HG02798 (cell line): ENCODE data around the gene SLC25A26.
"Not testable (repeated sequence)": the region's sequence is repeated elsewhere in the genome, so short reads cannot be mapped to it uniquely, and the experiment has no call there.

ENCODE experiments used
- ATAC-seq: cut with Tn5 transposase; IDR thresholded peaks from one replicate; pipeline ENCODE4 v1.9.1; 2021; ENCODE audit warnings: mild to moderate bottlenecking; ENCODE audit not compliant: unreplicated experiment, poor library complexity

The SLC25A26 gene

GRCh38 chr3:66267031-66267430, 46.2 kb downstream of the SLC25A26 start:
- ATAC-seq = no peak

GRCh38 chr3:66267906-66268305, 47.1 kb downstream of the SLC25A26 start:
- no peak for ATAC-seq

- no peak for ATAC-seq
These were observed 48.1 kb downstream of the SLC25A26 start for GRCh38 chr3:66268864-66269263.

GRCh38 chr3:66269411-66269810, 48.6 kb downstream of the SLC25A26 start:
- ATAC-seq = no peak

DNA sequence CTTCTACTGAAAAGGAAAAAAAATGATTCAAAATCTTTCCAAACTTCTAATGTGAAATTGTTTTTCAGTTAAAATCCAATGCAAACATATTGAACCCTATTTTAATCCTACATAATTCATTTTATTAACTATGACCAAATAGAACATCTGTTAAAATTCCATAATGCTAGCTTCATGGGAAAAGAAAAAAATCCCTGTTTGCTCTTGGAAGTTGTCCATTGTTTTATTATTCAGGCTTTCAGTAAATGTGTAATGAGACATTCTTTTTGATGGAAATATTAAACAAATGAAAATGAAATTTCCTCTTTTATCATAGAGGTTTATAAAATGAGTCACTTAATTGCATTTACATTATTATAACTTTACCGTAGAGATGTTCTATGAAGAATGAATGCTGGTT, 49.5 kb downstream of the SLC25A26 start:
- no peak for ATAC-seq

GRCh38 chr3:66270701-66271100, 49.9 kb downstream of the SLC25A26 start:
- ATAC-seq = no peak

GRCh38 chr3:66271231-66271630, 50.4 kb downstream of the SLC25A26 start:
- no peak for ATAC-seq

- no peak for ATAC-seq
These were observed 51.2 kb downstream of the SLC25A26 start for GRCh38 chr3:66272016-66272415.

DNA sequence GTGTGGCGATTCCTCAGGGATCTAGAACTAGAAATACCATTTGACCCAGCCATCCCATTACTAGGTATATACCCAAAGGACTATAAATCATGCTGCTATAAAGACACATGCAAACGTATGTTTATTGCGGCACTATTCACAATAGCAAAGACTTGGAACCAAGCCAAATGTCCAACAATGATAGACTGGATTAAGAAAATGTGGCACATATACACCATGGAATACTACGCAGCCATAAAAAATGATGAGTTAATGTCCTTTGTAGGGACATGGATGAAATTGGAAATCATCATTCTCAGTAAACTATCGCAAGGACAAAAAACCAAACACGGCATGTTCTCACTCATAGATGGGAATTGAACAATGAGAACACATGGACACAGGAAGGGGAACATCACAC, 54.0 kb downstream of the SLC25A26 start:
- ATAC-seq = not testable (repeated sequence)

GRCh38 chr3:66276705-66277274, 56.0 kb downstream of the SLC25A26 start:
- ATAC-seq = peak; percentile 69

GRCh38 chr3:66279168-66279567, 58.4 kb downstream of the SLC25A26 start:
- no peak for ATAC-seq

GRCh38 chr3:66280304-66280703, 59.5 kb downstream of the SLC25A26 start:
- ATAC-seq = no peak

DNA sequence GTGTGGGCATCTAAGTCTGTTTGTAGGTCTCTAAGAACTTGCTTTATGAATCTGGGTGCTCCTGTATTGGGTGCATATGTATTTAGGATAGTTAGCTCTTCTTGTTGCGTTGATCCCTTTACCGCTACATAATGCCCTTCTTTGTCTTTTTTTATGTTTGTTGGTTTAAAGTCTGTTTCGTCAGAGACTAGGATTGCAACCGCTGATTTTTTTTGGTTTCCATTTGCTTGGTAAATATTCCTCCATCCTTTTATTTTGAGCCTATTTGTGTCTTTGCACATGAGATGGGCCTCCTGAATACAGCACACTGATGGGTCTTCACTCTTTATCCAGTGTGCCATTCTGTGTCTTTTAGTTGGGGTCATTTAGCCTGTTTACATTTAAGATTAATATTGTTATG, 71.1 kb downstream of the SLC25A26 start:
- ATAC-seq = not testable (repeated sequence)

DNA sequence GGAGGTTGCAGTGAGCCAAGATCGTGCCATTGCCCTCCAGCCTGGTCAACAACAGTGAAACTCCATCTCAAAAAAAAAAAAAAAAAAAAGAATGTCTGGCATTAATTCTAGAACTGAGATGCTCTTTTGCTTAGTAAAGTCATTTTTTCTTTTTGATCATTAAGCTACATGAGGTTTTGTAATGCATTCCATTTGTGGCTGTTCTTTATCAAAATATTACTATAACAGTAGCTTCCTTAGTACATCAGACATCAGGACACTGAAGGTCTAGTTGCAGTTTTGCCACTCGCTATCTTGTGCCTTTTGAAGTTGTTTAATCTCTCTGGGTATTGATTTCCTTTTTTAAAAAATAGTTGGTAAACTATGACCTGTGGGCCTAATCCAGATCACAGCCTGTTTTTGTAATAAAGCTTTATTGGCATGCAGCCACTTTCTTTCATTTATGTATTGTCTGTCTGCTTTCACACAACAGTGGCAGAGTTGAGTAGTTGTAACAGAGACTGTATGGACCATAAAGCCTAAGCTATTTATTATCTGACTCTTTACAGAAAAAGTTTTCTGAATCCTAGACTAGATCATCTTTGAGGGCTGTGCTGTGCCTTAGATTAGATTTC, 76.6 kb downstream of the SLC25A26 start:
- no peak for ATAC-seq

GRCh38 chr3:66297900-66298299, 77.1 kb downstream of the SLC25A26 start:
- no peak for ATAC-seq

GRCh38 chr3:66298591-66298990, 77.8 kb downstream of the SLC25A26 start:
- ATAC-seq = no peak

GRCh38 chr3:66299085-66299484, 78.3 kb downstream of the SLC25A26 start:
- ATAC-seq = not testable (repeated sequence)

DNA sequence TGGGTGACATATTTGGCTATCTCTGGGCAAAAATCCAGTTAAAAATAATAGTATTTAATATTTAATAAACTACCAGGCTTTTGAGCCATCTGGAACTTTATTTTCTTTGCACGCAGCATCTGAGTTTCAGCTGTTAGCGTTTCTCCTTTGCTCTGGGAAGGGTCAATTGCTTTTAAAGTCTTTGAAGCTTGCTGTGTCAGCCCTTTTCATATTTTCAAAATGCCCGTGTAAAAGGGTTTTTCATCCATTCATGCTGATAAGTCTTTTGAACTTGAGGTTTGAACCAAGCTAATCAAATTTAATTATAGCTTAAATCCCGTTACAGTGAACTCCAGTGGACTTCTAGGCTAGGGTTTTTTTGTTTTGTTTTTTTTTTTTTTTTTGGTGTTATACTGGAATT, 79.1 kb downstream of the SLC25A26 start:
- ATAC-seq = no peak

GRCh38 chr3:66302288-66302687, 81.5 kb downstream of the SLC25A26 start:
- ATAC-seq = no peak

DNA sequence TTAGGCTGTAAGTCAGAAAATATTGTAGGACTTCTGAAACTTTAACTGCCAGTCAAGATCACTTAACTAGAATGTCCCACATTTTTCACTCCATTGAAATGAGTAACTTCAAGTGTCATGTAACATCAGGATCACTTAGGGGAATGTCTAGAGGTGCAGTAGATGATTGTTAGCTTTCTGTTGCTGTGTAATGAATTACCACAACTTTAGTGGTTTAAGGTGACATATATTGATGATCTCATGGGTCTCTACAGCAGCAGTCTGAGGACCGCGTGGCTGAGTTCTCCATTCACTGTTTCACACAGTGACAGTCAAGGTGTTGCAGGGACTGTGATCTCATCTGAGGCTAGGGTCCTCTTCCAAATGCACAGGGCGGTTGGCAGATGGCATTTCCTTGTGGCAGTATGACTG, 82.7 kb downstream of the SLC25A26 start:
- ATAC-seq = peak; percentile 48

- ATAC-seq = no peak
These were observed 83.5 kb downstream of the SLC25A26 start for GRCh38 chr3:66304293-66304692.

DNA sequence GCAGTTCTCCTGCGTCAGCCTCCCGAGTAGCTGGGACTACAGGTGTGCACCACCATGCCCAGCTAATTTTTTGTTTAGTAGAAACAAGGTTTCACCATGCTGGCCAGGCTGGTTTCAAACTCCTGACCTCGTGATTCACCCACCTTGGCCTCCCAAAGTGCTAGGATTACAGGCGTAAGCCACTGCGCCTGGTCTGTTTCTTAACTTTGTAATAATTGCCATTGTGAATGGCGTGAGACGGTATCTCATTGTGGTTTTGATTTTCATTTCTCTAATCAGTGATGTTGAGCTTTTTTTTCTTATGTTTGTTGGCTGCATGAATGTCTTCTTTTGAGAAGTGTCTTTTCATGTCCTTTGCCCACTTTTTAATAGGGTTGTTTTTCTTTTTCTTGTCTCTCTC, 85.3 kb downstream of the SLC25A26 start:
- not testable (repeated sequence) for ATAC-seq
